Liver (tissue), 9 donors: ENCODE measurements around the gene ATP6V1F. TPM values are rescaled to one million over a fixed set of nuclear protein-coding genes. Genes with fewer than 3 reads are reported as not detected.

Source experiments
- DNase-seq: peaks from one replicate; pipeline ENCODE4 v3.0.0-alpha.2; 2017; ENCODE audit warnings: low spot score
- H3K27ac ChIP-seq, 2 donors: one replicate each; pipeline ENCODE4 v1.7.0; 2013; ENCODE audit warnings: inconsistent platforms in 2 of 2, low read length in 2 of 2, control low read depth in 1 of 2, low read depth in 1 of 2, mild to moderate bottlenecking in 1 of 2
- H3K27me3 ChIP-seq, 4 donors: one replicate each; pipeline versions ENCODE4 v1.6.1 to v1.7.0; 2013; ENCODE audit warnings: low read length in 3 of 4, inconsistent platforms in 1 of 4, mild to moderate bottlenecking in 1 of 4, moderate library complexity in 1 of 4; ENCODE audit not compliant: control insufficient read depth in 4 of 4, insufficient read depth in 4 of 4
- H3K36me3 ChIP-seq, 4 donors: one replicate each; pipeline versions ENCODE4 v1.6.1 to v1.7.0; 2013; ENCODE audit warnings: low read length in 3 of 4, mild to moderate bottlenecking in 3 of 4, low read depth in 1 of 4, moderate library complexity in 1 of 4; ENCODE audit not compliant: control insufficient read depth in 4 of 4, insufficient read depth in 3 of 4
- H3K4me1 ChIP-seq, 4 donors: one replicate each; pipeline versions ENCODE4 v1.6.1 to v1.7.0; 2013; ENCODE audit warnings: low read length in 3 of 4, mild to moderate bottlenecking in 3 of 4, moderate library complexity in 1 of 4; ENCODE audit not compliant: control insufficient read depth in 4 of 4, insufficient read depth in 4 of 4
- H3K4me3 ChIP-seq, 3 donors: one replicate each; pipeline versions ENCODE4 v1.6.1 to v1.7.0; 2013; ENCODE audit warnings: low read length in 3 of 3, control low read depth in 1 of 3, low read depth in 1 of 3, mild to moderate bottlenecking in 1 of 3
- H3K9ac ChIP-seq, 2 donors: one replicate each; pipeline ENCODE4 v1.7.0; 2013; ENCODE audit warnings: low read length in 2 of 2, mild to moderate bottlenecking in 2 of 2, moderate library complexity in 2 of 2, control low read depth in 1 of 2, low read depth in 1 of 2
- H3K9me3 ChIP-seq, 4 donors: one replicate each; pipeline versions ENCODE4 v1.6.1 to v1.7.0; 2013; ENCODE audit warnings: low read length in 3 of 4; ENCODE audit not compliant: control insufficient read depth in 4 of 4
- ATF3 ChIP-seq: IDR thresholded peaks from 2 replicates; pipeline ENCODE4 v1.6.1; 2016; ENCODE audit warnings: antibody characterized with exemption
- CTCF ChIP-seq: fragments of 150-350 bp; IDR thresholded peaks from 2 replicates; pipeline ENCODE4 v1.5.1; 2017; ENCODE audit warnings: improper control_type of control experiment, low read depth, low read length; ENCODE audit not compliant: missing input control
- EGR1 ChIP-seq, 2 donors: IDR thresholded peaks; 2 replicates each; pipeline ENCODE4 v1.6.1; 2016 to 2018; ENCODE audit warnings: antibody characterized with exemption in 2 of 2, low read depth in 2 of 2
- FOXA1 ChIP-seq: IDR thresholded peaks from 2 replicates; pipeline ENCODE4 v1.6.1; 2016; ENCODE audit warnings: antibody characterized with exemption
- FOXA2 ChIP-seq: IDR thresholded peaks from 2 replicates; pipeline ENCODE4 v1.6.1; 2016; ENCODE audit warnings: antibody characterized with exemption
- GABPA ChIP-seq, 2 donors: IDR thresholded peaks in 1 of 2; conservative IDR thresholded peaks in 1 of 2; 2 replicates each; pipeline ENCODE4 v1.6.1; 2016; ENCODE audit warnings: antibody characterized with exemption in 2 of 2, mild to moderate bottlenecking in 1 of 2, moderate library complexity in 1 of 2
- HNF4A ChIP-seq, 2 donors: conservative IDR thresholded peaks; 2 replicates each; pipeline ENCODE4 v1.6.1; 2016; ENCODE audit warnings: antibody characterized with exemption in 2 of 2, mild to moderate bottlenecking in 2 of 2
- HNF4G ChIP-seq: IDR thresholded peaks from 2 replicates; pipeline ENCODE4 v1.6.1; 2016; ENCODE audit warnings: antibody characterized with exemption
- JUND ChIP-seq, 2 donors: IDR thresholded peaks; 2 replicates each; pipeline ENCODE4 v1.6.1; 2016; ENCODE audit warnings: antibody characterized with exemption in 2 of 2
- RAD21 ChIP-seq, 2 donors: IDR thresholded peaks; 2 replicates each; pipeline ENCODE4 v1.6.1; 2016; ENCODE audit warnings: antibody characterized with exemption in 2 of 2, mild to moderate bottlenecking in 2 of 2
- REST ChIP-seq: IDR thresholded peaks from 2 replicates; pipeline ENCODE4 v1.6.1; 2016; ENCODE audit warnings: antibody characterized with exemption, mild to moderate bottlenecking
- RXRA ChIP-seq, 2 donors: IDR thresholded peaks; 2 replicates each; pipeline ENCODE4 v1.6.1; 2017 to 2018; ENCODE audit warnings: antibody characterized with exemption in 2 of 2, mild to moderate bottlenecking in 1 of 2
- SP1 ChIP-seq: IDR thresholded peaks from 2 replicates; pipeline ENCODE4 v1.6.1; 2018; ENCODE audit warnings: antibody characterized with exemption, mild to moderate bottlenecking
- TAF1 ChIP-seq: conservative IDR thresholded peaks from 2 replicates; pipeline ENCODE4 v1.6.1; 2016; ENCODE audit warnings: antibody characterized with exemption, mild to moderate bottlenecking
- ZBTB33 ChIP-seq: IDR thresholded peaks from 2 replicates; pipeline ENCODE4 v1.6.1; 2016; ENCODE audit warnings: antibody characterized with exemption
- whole genome bisulfite sequencing: extraction: QIAGEN DNeasy Blood & Tissue Kit; methylation state at CpG from one replicate; pipeline ENCODE4 v1.1.7; 2013; 5-methylcytosine and 5-hydroxymethylcytosine counted together
- polyA plus RNA-seq, 2 donors: library from polyadenylated mRNA; stranded (reverse) in 1 of 2; unstranded in 1 of 2; fragments of 200-250 nt in 1 of 2; fragments of >200 nt in 1 of 2; fragmentation: Nextera tagmentation in 1 of 2; extraction: Ambion mirVana in 1 of 2; gene quantifications; one replicate each; pipeline versions ENCODE4 v1.2.1 to v1.2.3, GENCODE V29; 2013 to 2015
- total RNA-seq, 2 donors: library from RNA; depleted of rRNA; stranded (reverse); fragments of >200 nt; gene quantifications; one replicate each; pipeline ENCODE4 v1.2.3, GENCODE V29; 2014
- donor health status: healthy.
- donor health status: healthy.
- donor health status: healthy.
- donor health status: healthy.
- donor health status: healthy.

ATP6V1F gene
- total and polyA plus RNA-seq, 4 donors: 23.1 to 111 (median 47.1) TPM

GRCh38 chr7:128838981-128839731 is 23.5 kb upstream of the ATP6V1F start:
- no peak for TF ChIP-seq FOXA1
- no peak for TF ChIP-seq EGR1 (IDR thresholded peaks at IDR 0.05; ENCODE audit: low read depth in 2 of 2)
- no peak for TF ChIP-seq RAD21 (IDR thresholded peaks at IDR 0.05)
- TF ChIP-seq ZBTB33: no peak
- TF ChIP-seq REST: no peak
- no peak for TF ChIP-seq ATF3
- TF ChIP-seq SP1: no peak
- TF ChIP-seq TAF1: no peak
- no peak for TF ChIP-seq HNF4A (conservative IDR thresholded peaks at IDR 0.05)
- no peak for TF ChIP-seq RXRA (IDR thresholded peaks at IDR 0.05)
- no peak for TF ChIP-seq FOXA2
- no peak for TF ChIP-seq HNF4G
- TF ChIP-seq GABPA (IDR thresholded peaks at IDR 0.05 in 1 of 2, conservative IDR thresholded peaks at IDR 0.05 in 1 of 2): no peak
- TF ChIP-seq JUND (IDR thresholded peaks at IDR 0.05): no peak
- TF ChIP-seq CTCF: no peak
- no peaks in the 10 kb centered on the region for H3K4me1 ChIP-seq
- no peak overlapping the region for H3K27ac ChIP-seq
- no peak overlapping the region for H3K4me3 ChIP-seq
- 93% methylated on average over 17 of the region's 17 CpGs for WGBS
- no peak for DNase-seq
- no peaks in the 10 kb centered on the region for H3K27me3 ChIP-seq
- no peaks in the 10 kb centered on the region for H3K36me3 ChIP-seq
- H3K9me3 ChIP-seq: no peaks in the 10 kb centered on the region
- H3K9ac ChIP-seq: no peak overlapping the region

GRCh38 chr7:128839751-128840177 is 22.9 kb upstream of the ATP6V1F start:
- Histone ChIP-seq H3K4me3 (no peak overlapping the region), H3K4me1 (no peaks in the 10 kb centered on the region), H3K27ac (no peak overlapping the region), H3K36me3 (no peaks in the 10 kb centered on the region), H3K9me3 (no peaks in the 10 kb centered on the region), H3K9ac (no peak overlapping the region), H3K27me3 (no peaks in the 10 kb centered on the region)
- DNase-seq: no peak
- WGBS: 90% methylated on average over 13 of the region's 13 CpGs
- no peak for TF ChIP-seq HNF4G
- no peak for TF ChIP-seq RAD21 (IDR thresholded peaks at IDR 0.05)
- no peak for TF ChIP-seq ZBTB33
- no peak for TF ChIP-seq FOXA1
